SJCRH30 (cell line): ENCODE data around the gene ASTN2. TPM values are rescaled to one million over a fixed set of nuclear protein-coding genes. Genes with fewer than 3 reads are reported as not detected.

Experiments used
- DNase-seq, 2 experiments: peaks; one replicate each; pipeline ENCODE4 v3.0.0-alpha.2; 2015 to 2020
- H3K27ac ChIP-seq: fragments of 250-450 bp; sonication (Bioruptor Pico); 2 replicates; pipeline ENCODE4 v1.5.1; 2020; ENCODE audit warnings: mild to moderate bottlenecking, moderate library complexity
- H3K27me3 ChIP-seq: fragments of 250-450 bp; sonication (Bioruptor Pico); 2 replicates; pipeline ENCODE4 v1.5.1; 2020; ENCODE audit warnings: mild to moderate bottlenecking, moderate library complexity
- H3K36me3 ChIP-seq: fragments of 250-450 bp; sonication (Bioruptor Pico); 2 replicates; pipeline ENCODE4 v1.5.1; 2020; ENCODE audit warnings: mild to moderate bottlenecking, moderate library complexity
- H3K4me1 ChIP-seq: fragments of 250-450 bp; sonication (Bioruptor Pico); 2 replicates; pipeline ENCODE4 v1.5.1; 2020; ENCODE audit warnings: mild to moderate bottlenecking, moderate library complexity
- H3K4me3 ChIP-seq: fragments of 250-450 bp; sonication (Bioruptor Pico); 2 replicates; pipeline ENCODE4 v1.5.1; 2020; ENCODE audit warnings: mild to moderate bottlenecking, moderate library complexity
- H3K9me3 ChIP-seq: fragments of 250-450 bp; sonication (Bioruptor Pico); replicated peaks from 2 replicates; pipeline ENCODE4 v1.5.1; 2020; ENCODE audit warnings: mild to moderate bottlenecking, moderate library complexity
- total RNA-seq: library from RNA; depleted of rRNA; stranded (reverse); fragments of >200 nt; shearing (Covaris generic); gene quantifications from 2 replicates; pipeline ENCODE4 v1.2.3, GENCODE V29; 2014

ASTN2 gene
- total RNA-seq, 1 experiment from 2014 or later, result 19.8 TPM

DNA sequence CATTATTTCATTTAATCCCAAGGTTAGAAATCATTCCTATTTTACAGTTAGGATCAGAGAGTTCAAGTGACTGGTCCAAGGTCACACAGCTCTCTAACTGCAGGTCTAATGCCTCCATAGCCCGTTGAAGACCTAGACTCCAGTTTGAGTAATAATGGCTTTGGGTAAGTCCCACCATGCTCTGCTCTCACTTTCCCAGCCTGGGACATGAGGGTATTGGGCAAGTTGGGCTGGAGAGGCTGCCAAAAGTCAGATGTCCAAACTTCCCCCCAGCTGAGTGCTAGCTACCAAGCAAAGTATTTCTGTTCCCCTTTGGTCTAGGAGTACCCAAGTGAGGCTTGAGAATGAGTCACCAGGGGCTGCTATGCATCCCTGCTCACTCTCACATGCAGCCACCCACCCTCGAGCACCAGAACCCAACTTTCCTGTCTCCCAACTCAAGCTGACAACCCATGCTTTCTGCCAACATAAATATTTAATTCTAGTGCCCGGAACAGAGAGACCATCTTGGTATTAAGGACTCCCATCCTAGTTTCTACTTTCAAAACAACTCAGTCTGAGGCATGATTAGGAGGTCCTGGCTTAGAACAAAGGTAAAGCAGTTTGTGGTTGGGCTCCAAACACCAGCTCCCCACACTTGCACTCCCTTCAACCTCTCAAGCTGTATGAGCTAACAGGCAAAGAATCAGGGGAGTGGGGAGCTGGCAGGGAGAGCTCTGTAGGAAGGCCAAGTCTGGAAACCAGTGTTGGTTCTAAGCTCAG is 964.3 kb downstream of the ASTN2 start:
- Histone ChIP-seq H3K36me3 (no peaks in the 10 kb centered on the region), H3K4me3 (no peak overlapping the region), H3K4me1 (no peaks in the 10 kb centered on the region), H3K27me3 (no peaks in the 10 kb centered on the region), H3K27ac (no peak overlapping the region), H3K9me3 (no peaks in the 10 kb centered on the region)
- DNase-seq, result no peak

- no peaks in the 10 kb centered on the region for H3K4me1 ChIP-seq
- no peak overlapping the region for H3K27ac ChIP-seq
- no peaks in the 10 kb centered on the region for H3K27me3 ChIP-seq
- H3K4me3 ChIP-seq, result no peak overlapping the region
- DNase-seq, result no peak
- no peaks in the 10 kb centered on the region for H3K36me3 ChIP-seq
- no peaks in the 10 kb centered on the region for H3K9me3 ChIP-seq
These were observed 964.9 kb downstream of the ASTN2 start for GRCh38 chr9:116449949-116450348.

GRCh38 chr9:116448431-116448830 is 966.4 kb downstream of the ASTN2 start:
- H3K4me3 ChIP-seq, result no peak overlapping the region
- no peaks in the 10 kb centered on the region for H3K9me3 ChIP-seq
- no peak for DNase-seq
- no peak overlapping the region for H3K27ac ChIP-seq
- H3K27me3 ChIP-seq, result no peaks in the 10 kb centered on the region
- no peaks in the 10 kb centered on the region for H3K4me1 ChIP-seq
- no peaks in the 10 kb centered on the region for H3K36me3 ChIP-seq

GRCh38 chr9:116447934-116448333 is 966.9 kb downstream of the ASTN2 start:
- DNase-seq, result no peak
- Histone ChIP-seq H3K27me3 (no peaks in the 10 kb centered on the region), H3K9me3 (no peaks in the 10 kb centered on the region), H3K4me1 (no peaks in the 10 kb centered on the region), H3K4me3 (no peak overlapping the region), H3K27ac (no peak overlapping the region), H3K36me3 (no peaks in the 10 kb centered on the region)

DNA sequence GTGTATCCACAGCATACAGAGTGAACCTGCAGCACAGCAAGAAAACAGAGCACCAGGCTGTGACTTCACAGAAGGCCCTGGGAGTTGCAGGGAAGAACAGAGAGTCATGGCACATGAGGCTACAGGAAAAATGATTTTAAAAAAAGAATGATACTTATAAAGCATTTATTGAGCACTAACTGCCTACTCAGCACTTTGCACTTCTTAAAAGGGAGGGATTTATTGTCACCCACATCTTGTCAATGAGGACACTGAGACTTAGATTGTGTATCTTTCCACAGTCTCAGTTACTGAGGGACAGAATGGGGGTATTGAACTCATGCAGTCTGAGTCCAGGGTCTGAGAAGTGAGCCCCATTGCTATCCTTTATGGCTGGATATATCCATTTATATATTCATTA is 972.3 kb downstream of the ASTN2 start:
- no peak for DNase-seq
- no peaks in the 10 kb centered on the region for H3K9me3 ChIP-seq
- no peak overlapping the region for H3K27ac ChIP-seq
- no peaks in the 10 kb centered on the region for H3K27me3 ChIP-seq
- H3K4me1 ChIP-seq, result no peaks in the 10 kb centered on the region
- no peak overlapping the region for H3K4me3 ChIP-seq
- no peaks in the 10 kb centered on the region; the same call in 1 of the 2 replicates for H3K36me3 ChIP-seq

- H3K4me3 ChIP-seq, result no peak overlapping the region
- H3K36me3 ChIP-seq, result no peaks in the 10 kb centered on the region; the same call in 1 of the 2 replicates
- H3K4me1 ChIP-seq, result no peaks in the 10 kb centered on the region
- DNase-seq, result no peak
- H3K27me3 ChIP-seq, result no peaks in the 10 kb centered on the region
- H3K27ac ChIP-seq, result no peak overlapping the region
- H3K9me3 ChIP-seq, result peaks cover 4% of the 10 kb centered on the region; the same call in 1 of the 2 replicates
These were observed 977.2 kb downstream of the ASTN2 start for GRCh38 chr9:116437411-116438370.

GRCh38 chr9:116436121-116436520 is 978.7 kb downstream of the ASTN2 start:
- Histone ChIP-seq H3K27ac (no peak overlapping the region), H3K4me3 (no peak overlapping the region), H3K4me1 (no peaks in the 10 kb centered on the region), H3K36me3 (no peaks in the 10 kb centered on the region; the same call in 1 of the 2 replicates), H3K9me3 (peaks cover 4% of the 10 kb centered on the region; the same call in 1 of the 2 replicates), H3K27me3 (no peaks in the 10 kb centered on the region)
- no peak for DNase-seq

- no peak for DNase-seq
- Histone ChIP-seq H3K27ac (no peak overlapping the region), H3K27me3 (no peaks in the 10 kb centered on the region)
These were observed 979.2 kb downstream of the ASTN2 start for GRCh38 chr9:116435706-116436105.

DNA sequence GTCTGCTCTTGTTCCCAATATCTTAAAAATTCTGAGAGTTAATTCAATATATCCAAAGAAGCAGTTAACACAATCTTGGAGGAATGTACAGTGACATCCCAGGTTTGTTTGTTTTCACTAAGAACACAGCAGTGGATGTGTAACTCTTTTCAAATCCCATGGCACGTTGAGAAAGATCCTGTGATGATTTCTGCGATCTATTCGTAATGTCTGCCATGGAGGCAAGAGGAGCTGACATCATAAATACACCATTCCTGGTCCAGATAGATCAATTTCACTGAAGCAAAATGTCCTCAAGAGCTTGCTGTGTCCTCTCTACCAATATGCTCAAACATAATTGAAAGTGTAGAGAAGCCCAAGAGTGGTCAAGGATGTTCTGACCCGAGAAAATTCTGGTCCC is 980.5 kb downstream of the ASTN2 start:
- Histone ChIP-seq H3K4me1 (no peaks in the 10 kb centered on the region), H3K4me3 (no peak overlapping the region), H3K9me3 (peaks cover 4% of the 10 kb centered on the region; the same call in 1 of the 2 replicates), H3K36me3 (no peaks in the 10 kb centered on the region; the same call in 1 of the 2 replicates), H3K27me3 (no peaks in the 10 kb centered on the region), H3K27ac (no peak overlapping the region)
- DNase-seq, result no peak

More at GRCh38 chr9:116435706-116436105, 979.2 kb downstream of the ASTN2 start:
- H3K4me1 ChIP-seq, result no peaks in the 10 kb centered on the region
- peaks cover 4% of the 10 kb centered on the region; the same call in 1 of the 2 replicates for H3K9me3 ChIP-seq
- no peaks in the 10 kb centered on the region; the same call in 1 of the 2 replicates for H3K36me3 ChIP-seq
- H3K4me3 ChIP-seq, result no peak overlapping the region

GRCh38 chr9:116432051-116432450 is 982.8 kb downstream of the ASTN2 start:
- H3K9me3 ChIP-seq, result peaks cover 4% of the 10 kb centered on the region; the same call in 1 of the 2 replicates
- no peak for DNase-seq
- H3K27me3 ChIP-seq, result no peaks in the 10 kb centered on the region
- no peak overlapping the region for H3K27ac ChIP-seq
- no peaks in the 10 kb centered on the region for H3K36me3 ChIP-seq
- no peak overlapping the region for H3K4me3 ChIP-seq
- no peaks in the 10 kb centered on the region for H3K4me1 ChIP-seq

DNA sequence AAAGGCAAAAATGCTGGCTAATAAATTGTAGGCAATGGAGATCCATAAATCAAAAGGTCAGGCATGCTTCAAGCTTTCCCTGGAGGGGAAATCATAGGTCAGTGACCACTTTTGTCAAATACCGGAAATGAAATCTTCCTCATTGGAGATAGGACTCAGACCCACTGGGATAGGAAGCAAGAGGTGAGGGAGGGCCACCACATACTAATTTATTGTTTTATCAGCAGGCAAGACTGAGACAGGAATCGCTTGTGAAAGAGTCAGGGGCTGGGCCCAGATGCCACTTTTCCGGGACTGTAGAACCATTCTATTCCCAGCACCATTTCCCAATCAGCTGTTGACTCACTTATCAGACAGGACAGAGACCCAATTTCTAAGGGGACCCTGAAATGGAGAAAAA is 984.0 kb downstream of the ASTN2 start:
- no peak overlapping the region for H3K27ac ChIP-seq
- DNase-seq, result no peak
- no peak overlapping the region for H3K4me3 ChIP-seq
- H3K9me3 ChIP-seq, result no peaks in the 10 kb centered on the region
- no peaks in the 10 kb centered on the region for H3K36me3 ChIP-seq
- no peaks in the 10 kb centered on the region for H3K27me3 ChIP-seq
- H3K4me1 ChIP-seq, result no peaks in the 10 kb centered on the region

DNA sequence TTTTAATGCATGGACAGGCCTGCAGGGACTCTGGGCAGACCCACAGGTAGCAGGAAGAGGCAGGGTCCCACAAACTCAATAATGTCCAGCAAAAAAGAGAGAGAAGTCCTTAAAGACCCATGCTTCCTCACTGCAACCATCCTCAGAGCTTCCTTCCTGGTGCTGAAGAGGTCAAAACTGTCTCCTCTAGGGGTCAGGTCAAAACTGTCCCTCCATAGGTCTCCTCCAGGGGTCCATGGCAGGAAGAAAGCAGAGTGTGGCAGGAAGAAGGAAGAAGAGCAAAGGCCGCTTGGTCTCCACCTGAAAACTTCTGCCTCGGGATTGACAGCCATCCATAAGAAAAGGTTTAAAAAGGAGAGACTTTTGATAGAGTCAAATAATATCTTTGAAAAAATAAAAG is 989.6 kb downstream of the ASTN2 start:
- no peaks in the 10 kb centered on the region for H3K27me3 ChIP-seq
- no peak overlapping the region for H3K27ac ChIP-seq
- no peak for DNase-seq
- H3K36me3 ChIP-seq, result no peaks in the 10 kb centered on the region
- no peak overlapping the region for H3K4me3 ChIP-seq
- no peaks in the 10 kb centered on the region for H3K9me3 ChIP-seq
- H3K4me1 ChIP-seq, result no peaks in the 10 kb centered on the region

DNA sequence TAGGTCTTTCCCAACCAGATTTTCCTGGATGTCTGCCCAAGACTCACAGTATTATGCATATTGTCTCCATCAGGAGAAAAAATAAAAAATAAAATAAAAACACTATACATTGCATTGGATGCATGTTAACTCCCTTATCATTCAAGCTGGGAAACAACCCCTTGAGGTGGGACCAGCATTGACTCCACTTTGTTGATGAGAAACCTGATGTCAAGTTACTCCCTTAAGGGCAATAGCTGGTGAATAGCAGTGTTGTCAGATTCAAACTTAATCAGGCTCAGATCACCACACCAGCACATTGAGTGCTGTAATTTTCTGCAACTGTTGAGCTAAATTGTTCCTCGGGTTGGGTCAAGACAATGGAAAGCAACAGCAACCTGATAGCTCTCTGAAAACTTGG is 991.7 kb downstream of the ASTN2 start:
- no peaks in the 10 kb centered on the region for H3K4me1 ChIP-seq
- no peaks in the 10 kb centered on the region for H3K27me3 ChIP-seq
- DNase-seq, result no peak
- H3K27ac ChIP-seq, result no peak overlapping the region
- no peak overlapping the region for H3K4me3 ChIP-seq
- H3K36me3 ChIP-seq, result no peaks in the 10 kb centered on the region
- H3K9me3 ChIP-seq, result no peaks in the 10 kb centered on the region

DNA sequence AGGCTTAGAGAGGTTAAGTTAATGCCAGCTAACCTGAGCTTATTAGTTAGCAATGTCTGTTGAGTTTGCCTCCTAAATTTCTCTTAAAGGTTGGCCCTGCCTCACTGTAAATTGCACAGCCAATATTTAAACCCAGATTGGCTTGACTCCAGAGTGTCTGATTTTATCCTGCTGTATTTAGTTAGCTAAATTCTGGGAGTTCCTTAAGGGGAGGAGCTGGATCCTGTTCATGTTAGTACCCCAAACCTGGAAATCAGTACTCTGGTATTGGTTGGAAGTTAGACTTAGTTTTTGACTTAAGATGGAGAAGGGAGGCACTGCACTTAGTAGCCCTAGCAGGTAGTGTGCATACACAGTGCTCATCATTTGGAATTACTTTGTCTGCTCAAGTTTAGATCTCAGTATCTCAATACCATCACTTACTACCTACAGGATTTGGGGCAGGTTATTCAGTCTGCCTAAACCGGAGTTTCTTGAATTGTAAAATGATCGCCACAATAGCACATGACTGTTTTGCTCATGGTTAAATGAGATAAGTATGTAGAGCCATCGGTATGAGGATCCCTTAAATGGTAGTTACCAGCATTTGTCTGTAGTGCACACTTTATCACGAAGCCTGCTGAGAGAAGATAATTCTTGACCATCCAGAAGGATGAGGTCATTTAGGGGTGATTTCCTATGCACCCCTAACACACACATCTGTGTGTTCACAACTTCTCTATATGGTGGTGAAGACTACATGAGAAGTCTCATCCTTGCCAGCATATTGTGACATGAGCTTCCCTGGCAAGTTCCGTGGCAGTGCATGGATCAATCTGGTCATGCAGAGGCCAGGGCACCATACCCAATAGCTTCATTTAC is 992.5 kb downstream of the ASTN2 start:
- H3K27ac ChIP-seq, result no peak overlapping the region
- no peak for DNase-seq
- no peaks in the 10 kb centered on the region for H3K4me1 ChIP-seq
- no peaks in the 10 kb centered on the region for H3K9me3 ChIP-seq
- no peaks in the 10 kb centered on the region for H3K27me3 ChIP-seq
- no peak overlapping the region for H3K4me3 ChIP-seq
- 0 out of 2 replicates have a peak, but pooled peaks cover 2% of the 10 kb centered on the region for H3K36me3 ChIP-seq
